ENCODE results near the gene KIAA0930.

Gene KIAA0930

GRCh38 chr22:45237065-45237990 lies 3.4 kb downstream of the KIAA0930 start:
- no peak for DNase-seq (ENCODE audit: low spot score)
- Mint-ChIP-seq H3K4me3 (no peak overlapping the region), H3K36me3 (ENCODE audit: low read depth) (no peaks in the 10 kb centered on the region), H3K27me3 (ENCODE audit: low read depth) (no peaks in the 10 kb centered on the region), H3K27ac (no peak overlapping the region), H3K4me1 (ENCODE audit: low read depth) (peaks cover 5% of the 10 kb centered on the region), H3K9me3 (no peaks in the 10 kb centered on the region)

DNA sequence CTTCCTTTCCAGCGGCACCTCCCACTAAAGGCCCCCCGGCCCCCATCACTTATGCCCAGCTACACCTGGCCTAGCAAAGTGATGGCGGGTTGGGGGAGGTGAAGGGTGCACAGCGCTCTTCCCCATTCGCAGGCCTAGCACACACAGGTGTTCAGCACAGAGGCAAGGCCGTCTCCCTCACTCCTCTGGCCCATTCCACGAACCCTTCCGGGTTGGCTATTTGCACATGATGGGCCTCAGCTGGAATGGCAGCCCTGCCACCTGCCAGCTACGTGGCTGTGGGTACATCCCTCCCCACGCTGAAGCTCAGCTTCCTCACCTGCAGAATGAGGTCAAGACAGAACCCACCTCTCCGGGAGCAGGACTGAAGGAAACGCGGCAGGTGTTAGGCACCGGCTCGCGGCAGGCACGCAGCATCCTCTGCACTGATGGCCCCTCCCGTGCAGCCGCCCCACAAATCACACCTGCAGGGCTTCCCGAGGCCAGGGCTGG lies 4.8 kb downstream of the KIAA0930 start:
- Mint-ChIP-seq H3K9me3 (no peaks in the 10 kb centered on the region), H3K4me3 (peak overlapping the region; percentile 29), H3K27me3 (ENCODE audit: low read depth) (no peaks in the 10 kb centered on the region), H3K27ac (no peak overlapping the region), H3K4me1 (ENCODE audit: low read depth) (no peaks in the 10 kb centered on the region), H3K36me3 (ENCODE audit: low read depth) (no peaks in the 10 kb centered on the region)
- no peak for DNase-seq (ENCODE audit: low spot score)

- H3K9me3 Mint-ChIP-seq: no peaks in the 10 kb centered on the region
Measured at GRCh38 chr22:45235101-45235777, 5.5 kb downstream of the KIAA0930 start.

DNA sequence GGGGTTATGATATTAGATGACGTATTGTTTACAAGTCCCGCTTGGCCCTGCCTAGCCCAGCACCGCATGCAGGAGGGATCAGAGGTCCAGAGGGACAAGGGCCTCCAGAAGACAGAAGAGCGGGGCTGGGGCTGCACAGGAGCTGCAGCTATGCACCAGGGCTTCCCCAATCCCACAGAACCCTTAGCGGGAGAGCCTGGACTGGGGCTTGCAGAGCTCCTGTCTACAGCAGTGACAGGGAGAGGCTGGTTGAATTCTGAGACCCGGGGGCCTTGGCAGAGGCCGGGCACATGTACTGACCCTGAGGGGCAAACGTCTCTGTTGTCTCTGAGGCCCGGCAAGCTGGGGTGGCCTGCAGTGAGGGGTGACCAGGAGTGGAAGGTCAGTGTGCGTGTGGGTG lies 6.9 kb downstream of the KIAA0930 start:
- Mint-ChIP-seq H3K36me3 (ENCODE audit: low read depth) (no peaks in the 10 kb centered on the region), H3K9me3 (no peaks in the 10 kb centered on the region), H3K4me3 (no peak overlapping the region), H3K27me3 (ENCODE audit: low read depth) (no peaks in the 10 kb centered on the region), H3K27ac (no peak overlapping the region), H3K4me1 (ENCODE audit: low read depth) (no peaks in the 10 kb centered on the region)
- no peak for DNase-seq (ENCODE audit: low spot score)

More at GRCh38 chr22:45235101-45235777, 5.5 kb downstream of the KIAA0930 start:
- Mint-ChIP-seq H3K4me3 (peak overlapping the region; percentile 29), H3K27me3 (ENCODE audit: low read depth) (no peaks in the 10 kb centered on the region), H3K4me1 (ENCODE audit: low read depth) (no peaks in the 10 kb centered on the region), H3K27ac (no peak overlapping the region), H3K36me3 (ENCODE audit: low read depth) (no peaks in the 10 kb centered on the region)
- no peak for DNase-seq (ENCODE audit: low spot score)

GRCh38 chr22:45233386-45233785 lies 7.3 kb downstream of the KIAA0930 start:
- DNase-seq (ENCODE audit: low spot score): no peak
- Mint-ChIP-seq H3K4me1 (ENCODE audit: low read depth) (no peaks in the 10 kb centered on the region), H3K27me3 (ENCODE audit: low read depth) (no peaks in the 10 kb centered on the region), H3K4me3 (no peak overlapping the region), H3K27ac (no peak overlapping the region), H3K36me3 (ENCODE audit: low read depth) (no peaks in the 10 kb centered on the region), H3K9me3 (no peaks in the 10 kb centered on the region)

- DNase-seq (ENCODE audit: low spot score): no peak
- Mint-ChIP-seq H3K27me3 (ENCODE audit: low read depth) (no peaks in the 10 kb centered on the region), H3K4me1 (ENCODE audit: low read depth) (no peaks in the 10 kb centered on the region), H3K9me3 (no peaks in the 10 kb centered on the region), H3K4me3 (no peak overlapping the region), H3K36me3 (ENCODE audit: low read depth) (no peaks in the 10 kb centered on the region), H3K27ac (no peak overlapping the region)
Measured at GRCh38 chr22:45231293-45231692, 9.4 kb downstream of the KIAA0930 start.

- no peaks in the 10 kb centered on the region for H3K4me1 Mint-ChIP-seq (ENCODE audit: low read depth)
- H3K9me3 Mint-ChIP-seq: no peaks in the 10 kb centered on the region
- H3K4me3 Mint-ChIP-seq: no peak overlapping the region
Measured at GRCh38 chr22:45230026-45230721, 10.5 kb downstream of the KIAA0930 start.

DNA sequence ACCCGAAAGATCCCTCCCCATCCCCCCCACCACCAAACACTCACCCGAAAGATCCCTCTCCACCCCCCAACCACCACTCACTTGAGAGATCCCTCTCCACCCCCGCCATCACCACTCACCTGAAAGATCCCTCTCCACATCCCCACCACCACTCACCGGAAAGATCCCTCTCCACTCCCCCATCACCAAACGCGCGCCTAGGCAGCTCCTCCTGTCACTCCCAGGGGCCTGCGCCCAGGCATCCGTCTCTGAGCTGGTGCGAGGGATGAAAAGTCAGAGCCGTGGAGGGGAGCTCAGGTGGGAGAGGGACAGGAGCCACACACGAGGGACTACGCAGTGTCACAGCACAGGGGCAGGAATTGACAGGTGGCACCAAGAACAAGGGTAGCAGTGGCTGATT lies 11.5 kb downstream of the KIAA0930 start:
- H3K4me1 Mint-ChIP-seq (ENCODE audit: low read depth): no peaks in the 10 kb centered on the region
- H3K36me3 Mint-ChIP-seq (ENCODE audit: low read depth): no peaks in the 10 kb centered on the region
- H3K27me3 Mint-ChIP-seq (ENCODE audit: low read depth): no peaks in the 10 kb centered on the region
- H3K27ac Mint-ChIP-seq: no peak overlapping the region
- no peaks in the 10 kb centered on the region for H3K9me3 Mint-ChIP-seq
- no peak for DNase-seq (ENCODE audit: low spot score)
- no peak overlapping the region for H3K4me3 Mint-ChIP-seq

More at GRCh38 chr22:45230026-45230721, 10.5 kb downstream of the KIAA0930 start:
- Mint-ChIP-seq H3K36me3 (ENCODE audit: low read depth) (no peaks in the 10 kb centered on the region), H3K27ac (no peak overlapping the region), H3K27me3 (ENCODE audit: low read depth) (no peaks in the 10 kb centered on the region)
- DNase-seq (ENCODE audit: low spot score): no peak

GRCh38 chr22:45228401-45228754 lies 12.3 kb downstream of the KIAA0930 start:
- H3K36me3 Mint-ChIP-seq (ENCODE audit: low read depth): no peaks in the 10 kb centered on the region
- no peaks in the 10 kb centered on the region for H3K9me3 Mint-ChIP-seq
- H3K27ac Mint-ChIP-seq: no peak overlapping the region
- no peaks in the 10 kb centered on the region for H3K27me3 Mint-ChIP-seq (ENCODE audit: low read depth)
- no peak overlapping the region for H3K4me3 Mint-ChIP-seq
- DNase-seq (ENCODE audit: low spot score): no peak
- no peaks in the 10 kb centered on the region for H3K4me1 Mint-ChIP-seq (ENCODE audit: low read depth)

- DNase-seq (ENCODE audit: low spot score): no peak
- H3K4me3 Mint-ChIP-seq: no peak overlapping the region
- H3K27me3 Mint-ChIP-seq (ENCODE audit: low read depth): no peaks in the 10 kb centered on the region
- H3K27ac Mint-ChIP-seq: no peak overlapping the region
- no peaks in the 10 kb centered on the region for H3K4me1 Mint-ChIP-seq (ENCODE audit: low read depth)
- no peaks in the 10 kb centered on the region for H3K36me3 Mint-ChIP-seq (ENCODE audit: low read depth)
- H3K9me3 Mint-ChIP-seq: no peaks in the 10 kb centered on the region
Measured at GRCh38 chr22:45227645-45228400, 12.9 kb downstream of the KIAA0930 start.

GRCh38 chr22:45226503-45227186 lies 14.0 kb downstream of the KIAA0930 start:
- no peak for DNase-seq (ENCODE audit: low spot score)
- H3K27ac Mint-ChIP-seq: no peak overlapping the region
- H3K4me1 Mint-ChIP-seq (ENCODE audit: low read depth): no peaks in the 10 kb centered on the region
- no peaks in the 10 kb centered on the region for H3K36me3 Mint-ChIP-seq (ENCODE audit: low read depth)
- no peak overlapping the region for H3K4me3 Mint-ChIP-seq
- no peaks in the 10 kb centered on the region for H3K9me3 Mint-ChIP-seq
- H3K27me3 Mint-ChIP-seq (ENCODE audit: low read depth): no peaks in the 10 kb centered on the region

GRCh38 chr22:45225732-45226502 lies 14.8 kb downstream of the KIAA0930 start:
- Mint-ChIP-seq H3K9me3 (no peaks in the 10 kb centered on the region), H3K27me3 (ENCODE audit: low read depth) (no peaks in the 10 kb centered on the region), H3K36me3 (ENCODE audit: low read depth) (no peaks in the 10 kb centered on the region), H3K4me1 (ENCODE audit: low read depth) (no peaks in the 10 kb centered on the region), H3K27ac (no peak overlapping the region), H3K4me3 (no peak overlapping the region)
- DNase-seq (ENCODE audit: low spot score): no peak

All from T-helper 2 cell treated with Interferon-gamma antibody and Interleukin-4, amounts not matched to agents 5 μg/mL and 100 μg/mL, for 36 hours (primary cell).